ENCODE measurements around the gene B3GNT3.

GRCh38 chr19:17795495-17795856 lies 538 bp downstream of the B3GNT3 start:
- TF ChIP-seq, protein P1, sequence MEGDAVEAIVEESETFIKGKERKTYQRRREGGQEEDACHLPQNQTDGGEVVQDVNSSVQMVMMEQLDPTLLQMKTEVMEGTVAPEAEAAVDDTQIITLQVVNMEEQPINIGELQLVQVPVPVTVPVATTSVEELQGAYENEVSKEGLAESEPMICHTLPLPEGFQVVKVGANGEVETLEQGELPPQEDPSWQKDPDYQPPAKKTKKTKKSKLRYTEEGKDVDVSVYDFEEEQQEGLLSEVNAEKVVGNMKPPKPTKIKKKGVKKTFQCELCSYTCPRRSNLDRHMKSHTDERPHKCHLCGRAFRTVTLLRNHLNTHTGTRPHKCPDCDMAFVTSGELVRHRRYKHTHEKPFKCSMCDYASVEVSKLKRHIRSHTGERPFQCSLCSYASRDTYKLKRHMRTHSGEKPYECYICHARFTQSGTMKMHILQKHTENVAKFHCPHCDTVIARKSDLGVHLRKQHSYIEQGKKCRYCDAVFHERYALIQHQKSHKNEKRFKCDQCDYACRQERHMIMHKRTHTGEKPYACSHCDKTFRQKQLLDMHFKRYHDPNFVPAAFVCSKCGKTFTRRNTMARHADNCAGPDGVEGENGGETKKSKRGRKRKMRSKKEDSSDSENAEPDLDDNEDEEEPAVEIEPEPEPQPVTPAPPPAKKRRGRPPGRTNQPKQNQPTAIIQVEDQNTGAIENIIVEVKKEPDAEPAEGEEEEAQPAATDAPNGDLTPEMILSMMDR (IDR thresholded peaks at IDR 0.05 in 2 of 3, conservative IDR thresholded peaks at IDR 0.05 in 1 of 3; ENCODE audit: borderline replicate concordance in 1 of 3, insufficient read depth in 1 of 3, low read depth in 2 of 3, low read length in 2 of 3), result no peak
- no peak for TF ChIP-seq CEBPB (IDR thresholded peaks at IDR 0.05; ENCODE audit: low read depth)
- TF ChIP-seq, protein P2, sequence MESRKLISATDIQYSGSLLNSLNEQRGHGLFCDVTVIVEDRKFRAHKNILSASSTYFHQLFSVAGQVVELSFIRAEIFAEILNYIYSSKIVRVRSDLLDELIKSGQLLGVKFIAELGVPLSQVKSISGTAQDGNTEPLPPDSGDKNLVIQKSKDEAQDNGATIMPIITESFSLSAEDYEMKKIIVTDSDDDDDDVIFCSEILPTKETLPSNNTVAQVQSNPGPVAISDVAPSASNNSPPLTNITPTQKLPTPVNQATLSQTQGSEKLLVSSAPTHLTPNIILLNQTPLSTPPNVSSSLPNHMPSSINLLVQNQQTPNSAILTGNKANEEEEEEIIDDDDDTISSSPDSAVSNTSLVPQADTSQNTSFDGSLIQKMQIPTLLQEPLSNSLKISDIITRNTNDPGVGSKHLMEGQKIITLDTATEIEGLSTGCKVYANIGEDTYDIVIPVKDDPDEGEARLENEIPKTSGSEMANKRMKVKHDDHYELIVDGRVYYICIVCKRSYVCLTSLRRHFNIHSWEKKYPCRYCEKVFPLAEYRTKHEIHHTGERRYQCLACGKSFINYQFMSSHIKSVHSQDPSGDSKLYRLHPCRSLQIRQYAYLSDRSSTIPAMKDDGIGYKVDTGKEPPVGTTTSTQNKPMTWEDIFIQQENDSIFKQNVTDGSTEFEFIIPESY (IDR thresholded peaks at IDR 0.05; ENCODE audit: extremely low read depth, insufficient replicate concordance, low read length), result no peak
- TF ChIP-seq POLR2A (IDR thresholded peaks at IDR 0.05; ENCODE audit: borderline replicate concordance, extremely low read depth, insufficient read depth, insufficient read length), result no peak
- TF ChIP-seq EZH2phosphoT487 (IDR thresholded peaks at IDR 0.05; ENCODE audit: borderline replicate concordance), result no peak

Measured in HCT116 (cell line).